Epithelial cell of esophagus (primary cell): ENCODE data around the gene MATN1.

Experiments
- DNase-seq: peaks from one replicate; pipeline ENCODE4 v3.0.0; 2010; ENCODE audit warnings: low read depth
- H3K4me3 ChIP-seq: 2 replicates; pipeline ENCODE4 v1.5.1; 2011; ENCODE audit warnings: mild to moderate bottlenecking, low read length, control low read depth
- CTCF ChIP-seq: IDR thresholded peaks from 2 replicates; pipeline ENCODE4 v1.5.1; 2011; ENCODE audit warnings: low read depth, mild to moderate bottlenecking, low read length, control low read depth, inconsistent platforms; ENCODE audit not compliant: insufficient read depth; ENCODE audit errors: missing control alignments

MATN1 gene

GRCh38 chr1:30752651-30752908 lies 29.2 kb upstream of the MATN1 start:
- no peak for TF ChIP-seq CTCF
- no peak overlapping the region for H3K4me3 ChIP-seq
- no peak for DNase-seq

- TF ChIP-seq CTCF: no peak
- no peak for DNase-seq
- H3K4me3 ChIP-seq: no peak overlapping the region
Observed at GRCh38 chr1:30751830-30752650, 28.7 kb upstream of the MATN1 start.

GRCh38 chr1:30750731-30751291 lies 27.4 kb upstream of the MATN1 start:
- no peak overlapping the region for H3K4me3 ChIP-seq
- DNase-seq: no peak
- TF ChIP-seq CTCF: no peak

- no peak overlapping the region for H3K4me3 ChIP-seq
- no peak for TF ChIP-seq CTCF
- DNase-seq: no peak
Observed at GRCh38 chr1:30749691-30750583, 26.6 kb upstream of the MATN1 start.

- TF ChIP-seq CTCF: no peak
- no peak overlapping the region for H3K4me3 ChIP-seq
- peak; percentile 8 for DNase-seq
Observed at GRCh38 chr1:30748699-30749401, 25.5 kb upstream of the MATN1 start.

GRCh38 chr1:30748098-30748698 lies 24.8 kb upstream of the MATN1 start:
- no peak overlapping the region for H3K4me3 ChIP-seq
- TF ChIP-seq CTCF: no peak
- DNase-seq: peak; percentile 89
